Fibroblast of mammary gland (primary cell): ENCODE data around the gene AUTS2.

ENCODE experiments used
- DNase-seq: peaks from one replicate; pipeline ENCODE4 v3.0.0-alpha.2; 2010; ENCODE audit warnings: low read depth
- H3K4me3 ChIP-seq: 2 replicates; pipeline ENCODE4 v1.5.1; 2011; ENCODE audit warnings: low read depth, mild to moderate bottlenecking, low read length, moderate library complexity; ENCODE audit not compliant: control insufficient read depth
- CTCF ChIP-seq: conservative IDR thresholded peaks from 2 replicates; pipeline ENCODE4 v1.5.1; 2011; ENCODE audit warnings: low read depth, low read length, inconsistent platforms; ENCODE audit not compliant: control insufficient read depth, insufficient read depth

AUTS2 gene

GRCh38 chr7:70836279-70836678 lies 1238.0 kb downstream of the AUTS2 start:
- no peak for TF ChIP-seq CTCF
- DNase-seq: no peak
- no peak overlapping the region for H3K4me3 ChIP-seq

GRCh38 chr7:70836946-70837345 lies 1238.7 kb downstream of the AUTS2 start:
- TF ChIP-seq CTCF: no peak
- no peak for DNase-seq

DNA sequence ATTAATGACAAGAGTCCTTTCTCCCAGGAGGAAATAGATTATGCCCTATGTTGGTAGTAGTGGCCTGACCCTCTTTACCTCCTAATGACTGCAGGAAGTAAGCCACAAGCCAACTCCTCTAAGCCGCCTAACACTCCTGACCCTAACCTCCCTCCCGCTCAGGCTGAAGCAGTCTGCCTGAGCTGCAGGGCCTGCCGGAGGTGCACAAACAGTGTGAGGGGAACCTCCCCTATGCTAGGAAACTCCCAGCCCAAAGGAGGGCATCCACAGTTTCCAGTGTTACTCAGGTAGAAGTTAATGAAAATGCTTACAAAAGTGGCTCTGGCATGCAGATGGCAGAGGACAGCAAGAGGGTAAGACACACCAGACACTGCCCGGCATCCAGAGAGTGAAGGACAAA lies 1239.3 kb downstream of the AUTS2 start:
- no peak for DNase-seq
- no peak for TF ChIP-seq CTCF
- H3K4me3 ChIP-seq: no peak overlapping the region

More at GRCh38 chr7:70836946-70837345, 1238.7 kb downstream of the AUTS2 start:
- H3K4me3 ChIP-seq: no peak overlapping the region

GRCh38 chr7:70838292-70838907 lies 1240.1 kb downstream of the AUTS2 start:
- H3K4me3 ChIP-seq: no peak overlapping the region
- no peak for TF ChIP-seq CTCF
- no peak for DNase-seq
